ENCODE results near the gene DRC1.

DNA sequence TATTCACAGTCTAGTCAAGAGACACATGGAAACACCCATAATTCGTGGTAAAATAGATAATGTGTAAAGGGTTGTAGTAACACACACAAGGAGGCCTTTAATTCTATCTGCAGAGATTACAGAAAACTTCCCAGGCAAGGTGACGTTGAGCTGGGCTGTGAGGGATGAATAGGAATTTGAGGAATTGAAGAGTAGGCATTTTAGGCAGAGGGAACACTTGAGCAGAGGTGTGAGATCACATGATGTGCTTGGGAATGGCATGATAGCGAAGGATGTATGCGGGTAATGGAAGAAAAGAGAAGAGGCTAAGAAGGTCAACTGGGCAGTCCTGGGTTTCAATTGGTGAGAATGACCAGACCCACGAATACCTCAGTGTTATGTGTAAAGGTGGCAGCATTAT is 20.2 kb downstream of the DRC1 start:
- TF ChIP-seq, protein P1, sequence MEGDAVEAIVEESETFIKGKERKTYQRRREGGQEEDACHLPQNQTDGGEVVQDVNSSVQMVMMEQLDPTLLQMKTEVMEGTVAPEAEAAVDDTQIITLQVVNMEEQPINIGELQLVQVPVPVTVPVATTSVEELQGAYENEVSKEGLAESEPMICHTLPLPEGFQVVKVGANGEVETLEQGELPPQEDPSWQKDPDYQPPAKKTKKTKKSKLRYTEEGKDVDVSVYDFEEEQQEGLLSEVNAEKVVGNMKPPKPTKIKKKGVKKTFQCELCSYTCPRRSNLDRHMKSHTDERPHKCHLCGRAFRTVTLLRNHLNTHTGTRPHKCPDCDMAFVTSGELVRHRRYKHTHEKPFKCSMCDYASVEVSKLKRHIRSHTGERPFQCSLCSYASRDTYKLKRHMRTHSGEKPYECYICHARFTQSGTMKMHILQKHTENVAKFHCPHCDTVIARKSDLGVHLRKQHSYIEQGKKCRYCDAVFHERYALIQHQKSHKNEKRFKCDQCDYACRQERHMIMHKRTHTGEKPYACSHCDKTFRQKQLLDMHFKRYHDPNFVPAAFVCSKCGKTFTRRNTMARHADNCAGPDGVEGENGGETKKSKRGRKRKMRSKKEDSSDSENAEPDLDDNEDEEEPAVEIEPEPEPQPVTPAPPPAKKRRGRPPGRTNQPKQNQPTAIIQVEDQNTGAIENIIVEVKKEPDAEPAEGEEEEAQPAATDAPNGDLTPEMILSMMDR (IDR thresholded peaks at IDR 0.05) = no peak
- TF ChIP-seq POLR2A (IDR thresholded peaks at IDR 0.05) = no peak
- no peak for TF ChIP-seq POLR2AphosphoS5 (IDR thresholded peaks at IDR 0.05)
- no peak for TF ChIP-seq EP300 (IDR thresholded peaks at IDR 0.05)
